HepG2 (cell line): ENCODE results near the gene EIF3J. TPM values are rescaled to one million over a fixed set of nuclear protein-coding genes. Genes with fewer than 3 reads are reported as not detected.

Experiments
- ATAC-seq: fragments of 200-7000 bp; cut with Tn5 transposase; 3 replicates; pipeline ENCODE4 v1.9.1; 2020; ENCODE audit warnings: mild to moderate bottlenecking, moderate library complexity
- BruUV-seq: library from RNA; stranded (reverse); fragments of 400-500 nt; replicated peaks from 2 replicates; lab custom pipeline; 2021; lab: Mats Ljungman, UMichigan
- CTCF ChIA-PET: fragments of 300-600 bp; formaldehyde crosslinking; extraction: SDS; loops from one replicate; lab custom pipeline; 2021; ENCODE audit warnings: low total read pairs, inconsistent platforms, low intra/inter-chr PET ratio; lab: Yijun Ruan, JAX
- POLR2A ChIA-PET: fragments of 350-600 bp; sonication (Branson Sonifier 250); formaldehyde crosslinking; loops from one replicate; lab custom pipeline; 2020; ENCODE audit warnings: antibody characterized with exemption, inconsistent platforms; lab: Yijun Ruan, JAX
- DNase-seq: peaks from one replicate; pipeline ENCODE4 v3.0.0-alpha.2; 2015; ENCODE audit warnings: low spot score
- FAIRE-seq: peaks from 3 replicates; lab custom pipeline; 2011; peaks lifted over from hg19 to GRCh38; lab: Jason Lieb, UNC
- H2AFZ ChIP-seq: one replicate; pipeline ENCODE4 v1.6.1; 2011; ENCODE audit warnings: low read length, inconsistent platforms
- H3K27ac ChIP-seq: fragments of 300-600 bp; 3 replicates; pipeline ENCODE4 v1.8.0; 2011; ENCODE audit warnings: mixed run types, mild to moderate bottlenecking, mixed read lengths, low read length, inconsistent platforms; ENCODE audit not compliant: insufficient read depth; ENCODE audit errors: extremely low read length
- H3K27me3 ChIP-seq, 2 experiments: fragments of 200-600 bp in 1 of 2; 2 replicates in 1 of 2; 3 replicates in 1 of 2; pipeline versions ENCODE4 v1.6.0 to v1.8.0; 2011; ENCODE audit warnings: low read length in 2 of 2, mild to moderate bottlenecking in 2 of 2, moderate library complexity in 2 of 2, inconsistent platforms in 1 of 2; ENCODE audit not compliant: insufficient read depth in 2 of 2, control insufficient read depth in 1 of 2
- H3K36me3 ChIP-seq, 2 experiments: fragments of 200-600 bp in 1 of 2; replicated peaks in 1 of 2; 2 replicates in 1 of 2; 3 replicates in 1 of 2; pipeline versions ENCODE4 v1.5.1 to v1.8.0; 2011; ENCODE audit warnings: low read length in 2 of 2, inconsistent platforms in 1 of 2; ENCODE audit not compliant: insufficient read depth in 2 of 2, control insufficient read depth in 1 of 2
- H3K4me1 ChIP-seq: 2 replicates; pipeline ENCODE4 v1.5.1; 2012; ENCODE audit warnings: low read length, inconsistent platforms; ENCODE audit not compliant: insufficient read depth
- H3K4me2 ChIP-seq: 2 replicates; pipeline ENCODE4 v1.6.0; 2011; ENCODE audit warnings: low read depth, low read length, inconsistent platforms
- H3K4me3 ChIP-seq, 3 experiments: fragments of 200-600 bp in 1 of 3; sonication (generic), shearing (Covaris generic) in 1 of 3; replicated peaks in 1 of 3; 2 replicates each; pipeline ENCODE4 v1.5.1; 2011 to 2016; ENCODE audit warnings: low read length in 3 of 3, inconsistent platforms in 2 of 3, low read depth in 2 of 3, mild to moderate bottlenecking in 2 of 3, control low read depth in 1 of 3, mixed read lengths in 1 of 3; ENCODE audit not compliant: insufficient read depth in 1 of 3
- H3K79me2 ChIP-seq: one replicate; pipeline ENCODE4 v1.6.1; 2011; ENCODE audit warnings: low read length, inconsistent platforms; ENCODE audit not compliant: insufficient read depth
- H3K9ac ChIP-seq: 2 replicates; pipeline ENCODE4 v1.6.0; 2011; ENCODE audit warnings: mild to moderate bottlenecking, low read depth, low read length, inconsistent platforms; ENCODE audit not compliant: insufficient read depth
- H3K9me3 ChIP-seq: 2 replicates; pipeline ENCODE4 v1.5.1; 2012; ENCODE audit warnings: mild to moderate bottlenecking, low read length
- H4K20me1 ChIP-seq: 2 replicates; pipeline ENCODE4 v1.6.0; 2011; ENCODE audit warnings: inconsistent platforms, mild to moderate bottlenecking, low read length, moderate library complexity; ENCODE audit not compliant: insufficient read depth
- ADNP ChIP-seq: sonication (generic); formaldehyde crosslinking; IDR thresholded peaks from 2 replicates; pipeline ENCODE4 v1.4.0; 2020; ENCODE audit warnings: missing genetic modification reagents
- GZF1 ChIP-seq: sonication (generic); formaldehyde crosslinking; IDR thresholded peaks from 2 replicates; pipeline ENCODE4 v1.5.1; 2020; ENCODE audit warnings: mild to moderate bottlenecking, missing genetic modification reagents
- NFKBIZ ChIP-seq: IDR thresholded peaks from 2 replicates; pipeline ENCODE4 v1.6.1; 2018; ENCODE audit warnings: missing genetic modification reagents, missing compliant biosample characterization
- RAD51 ChIP-seq: fragments of 450-650 bp; IDR thresholded peaks from 2 replicates; pipeline ENCODE4 v1.6.1; 2016; ENCODE audit warnings: borderline replicate concordance
- REL ChIP-seq: sonication (generic); formaldehyde crosslinking; conservative IDR thresholded peaks from 2 replicates; pipeline ENCODE4 v1.8.0; 2022; ENCODE audit warnings: mild to moderate bottlenecking, missing genetic modification reagents, moderate library complexity
- SALL1 ChIP-seq: sonication (generic); formaldehyde crosslinking; IDR thresholded peaks from 2 replicates; pipeline ENCODE4 v1.8.0; 2022; ENCODE audit warnings: mild to moderate bottlenecking, missing genetic modification reagents
- ZNF382 ChIP-seq: sonication (generic); formaldehyde crosslinking; IDR thresholded peaks from 2 replicates; pipeline ENCODE4 v1.5.0; 2020; ENCODE audit warnings: missing genetic modification reagents, mild to moderate bottlenecking, borderline replicate concordance
- WGBS: methylation state at CpG from one replicate; pipeline ENCODE4 v1.1.6; 2017; ENCODE audit warnings: low lambda C conversion rate; 5-methylcytosine and 5-hydroxymethylcytosine counted together
- in situ Hi-C: cut with HindIII; loops from 2 replicates; pipeline ENCODE4 v1.10.0; 2017; ENCODE audit warnings: low pct_unique_long_range_greater_than_20kb; ENCODE audit not compliant: extremely low pct_ligation_motif_present
- intact Hi-C: fragments of 100-400 bp; cut with micrococcal nuclease; formaldehyde crosslinking; loops from one replicate; pipeline ENCODE4 v1.10.0; 2022; ENCODE audit not compliant: unreplicated experiment
- polyA plus RNA-seq, 8 experiments: library from polyadenylated mRNA; depleted of rRNA in 3 of 8; stranded (reverse) in 7 of 8; unstranded in 1 of 8; fragments of >200 nt; fragmentation: Illumina TruSeq in 4 of 8; extraction: Trizol in 4 of 8; gene quantifications; 2 replicates each; pipeline versions ENCODE4 v1.2.1 to v1.2.3, GENCODE V29; 2011 to 2016; ENCODE audit warnings: low read depth in 4 of 8, missing spikeins in 1 of 8, mixed read lengths in 1 of 8; ENCODE audit not compliant: insufficient read depth in 1 of 8
- total RNA-seq, 5 experiments: library from RNA; depleted of rRNA; stranded (reverse); fragments of >200 nt; fragmentation: Illumina TruSeq; extraction: Trizol; gene quantifications; 2 replicates each; pipeline ENCODE4 v1.2.3, GENCODE V29; 2016; ENCODE audit warnings: low read depth in 1 of 5
- TF ChIP-seq, protein P1 (sequence below): sonication (generic); formaldehyde crosslinking; IDR thresholded peaks from 2 replicates; pipeline ENCODE4 v1.4.0; 2020; ENCODE audit warnings: missing genetic modification reagents, borderline replicate concordance
- TF ChIP-seq, protein P2 (sequence below): IDR thresholded peaks from 2 replicates; pipeline ENCODE4 v1.6.1; 2016; ENCODE audit warnings: missing biosample characterization, missing genetic modification reagents, low read depth

The EIF3J gene
- total and polyA plus RNA-seq, 2 of the 13 experiments (the other 11 are each of a cell fraction or from before 2014, with no cell fraction given) = 51.7 to 69.2 TPM

- in situ Hi-C loops = loop anchor here (10.0 to 25.0 kb wide), 2 partner anchors 155 to 332 kb away; partner anchors contain the start of gene TRIM69
- no TSS peak for BruUV-seq
- TF ChIP-seq RAD51 (no peak), NFKBIZ (CRISPR knock-in tag) (no peak), REL (CRISPR knock-in tag) (no peak), ZNF382 (CRISPR knock-in tag) (no peak), ADNP (CRISPR knock-in tag) (no peak), GZF1 (CRISPR knock-in tag) (no peak), SALL1 (CRISPR knock-in tag) (no peak)
- TF ChIP-seq, protein P1, sequence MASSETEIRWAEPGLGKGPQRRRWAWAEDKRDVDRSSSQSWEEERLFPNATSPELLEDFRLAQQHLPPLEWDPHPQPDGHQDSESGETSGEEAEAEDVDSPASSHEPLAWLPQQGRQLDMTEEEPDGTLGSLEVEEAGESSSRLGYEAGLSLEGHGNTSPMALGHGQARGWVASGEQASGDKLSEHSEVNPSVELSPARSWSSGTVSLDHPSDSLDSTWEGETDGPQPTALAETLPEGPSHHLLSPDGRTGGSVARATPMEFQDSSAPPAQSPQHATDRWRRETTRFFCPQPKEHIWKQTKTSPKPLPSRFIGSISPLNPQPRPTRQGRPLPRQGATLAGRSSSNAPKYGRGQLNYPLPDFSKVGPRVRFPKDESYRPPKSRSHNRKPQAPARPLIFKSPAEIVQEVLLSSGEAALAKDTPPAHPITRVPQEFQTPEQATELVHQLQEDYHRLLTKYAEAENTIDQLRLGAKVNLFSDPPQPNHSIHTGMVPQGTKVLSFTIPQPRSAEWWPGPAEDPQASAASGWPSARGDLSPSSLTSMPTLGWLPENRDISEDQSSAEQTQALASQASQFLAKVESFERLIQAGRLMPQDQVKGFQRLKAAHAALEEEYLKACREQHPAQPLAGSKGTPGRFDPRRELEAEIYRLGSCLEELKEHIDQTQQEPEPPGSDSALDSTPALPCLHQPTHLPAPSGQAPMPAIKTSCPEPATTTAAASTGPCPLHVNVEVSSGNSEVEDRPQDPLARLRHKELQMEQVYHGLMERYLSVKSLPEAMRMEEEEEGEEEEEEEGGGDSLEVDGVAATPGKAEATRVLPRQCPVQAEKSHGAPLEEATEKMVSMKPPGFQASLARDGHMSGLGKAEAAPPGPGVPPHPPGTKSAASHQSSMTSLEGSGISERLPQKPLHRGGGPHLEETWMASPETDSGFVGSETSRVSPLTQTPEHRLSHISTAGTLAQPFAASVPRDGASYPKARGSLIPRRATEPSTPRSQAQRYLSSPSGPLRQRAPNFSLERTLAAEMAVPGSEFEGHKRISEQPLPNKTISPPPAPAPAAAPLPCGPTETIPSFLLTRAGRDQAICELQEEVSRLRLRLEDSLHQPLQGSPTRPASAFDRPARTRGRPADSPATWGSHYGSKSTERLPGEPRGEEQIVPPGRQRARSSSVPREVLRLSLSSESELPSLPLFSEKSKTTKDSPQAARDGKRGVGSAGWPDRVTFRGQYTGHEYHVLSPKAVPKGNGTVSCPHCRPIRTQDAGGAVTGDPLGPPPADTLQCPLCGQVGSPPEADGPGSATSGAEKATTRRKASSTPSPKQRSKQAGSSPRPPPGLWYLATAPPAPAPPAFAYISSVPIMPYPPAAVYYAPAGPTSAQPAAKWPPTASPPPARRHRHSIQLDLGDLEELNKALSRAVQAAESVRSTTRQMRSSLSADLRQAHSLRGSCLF (CRISPR knock-in tag) = no peak
- TF ChIP-seq, protein P2, sequence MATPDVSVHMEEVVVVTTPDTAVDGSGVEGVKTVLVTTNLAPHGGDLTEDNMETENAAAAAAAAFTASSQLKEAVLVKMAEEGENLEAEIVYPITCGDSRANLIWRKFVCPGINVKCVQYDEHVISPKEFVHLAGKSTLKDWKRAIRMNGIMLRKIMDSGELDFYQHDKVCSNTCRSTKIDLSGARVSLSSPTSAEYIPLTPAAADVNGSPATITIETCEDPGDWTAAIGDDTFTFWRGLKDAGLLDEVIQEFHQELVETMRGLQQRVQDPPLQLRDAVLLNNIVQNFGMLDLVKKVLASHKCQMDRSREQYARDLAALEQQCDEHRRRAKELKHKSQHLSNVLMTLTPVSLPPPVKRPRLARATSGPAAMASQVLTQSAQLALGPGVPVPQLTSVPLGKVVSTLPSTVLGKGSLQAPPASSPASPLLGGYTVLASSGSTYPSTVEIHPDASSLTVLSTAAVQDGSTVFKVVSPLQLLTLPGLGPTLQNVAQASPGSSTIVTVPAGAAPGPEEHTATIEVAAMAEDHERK (CRISPR knock-in tag) = no peak
- TF ChIP-seq, all 625 proteins: peak for 0
- no peaks in the 10 kb centered on the region for H3K9me3 ChIP-seq
- peaks cover 6 to 18% of the 10 kb centered on the region in 2 experiments for H3K36me3 ChIP-seq
- no peak overlapping the region for H3K9ac ChIP-seq
- no peaks in the 10 kb centered on the region for H3K79me2 ChIP-seq
- POLR2A ChIA-PET = no interaction called here
- 98% methylated on average over 2 of the region's 2 CpGs for WGBS
- no peak for ATAC-seq
- no peak for DNase-seq
- H2AFZ ChIP-seq = no peak overlapping the region
- no peak overlapping the region for H3K27ac ChIP-seq
- no peaks in the 10 kb centered on the region for H3K27me3 ChIP-seq
- H3K4me1 ChIP-seq = no peaks in the 10 kb centered on the region
- no peak for FAIRE-seq
- intact Hi-C loops = loop anchor here (5.0 kb wide), 1 partner anchor 157 kb away; the partner anchor contains the start of gene TRIM69
- no peak overlapping the region for H3K4me2 ChIP-seq
- H3K4me3 ChIP-seq = no peak overlapping the region
- H4K20me1 ChIP-seq = no peaks in the 10 kb centered on the region
- CTCF ChIA-PET = no interaction called here
Observed at GRCh38 chr15:44580105-44580504, 43.2 kb downstream of the EIF3J start.
